ENCODE results near the gene RFLNA.

RFLNA gene

DNA sequence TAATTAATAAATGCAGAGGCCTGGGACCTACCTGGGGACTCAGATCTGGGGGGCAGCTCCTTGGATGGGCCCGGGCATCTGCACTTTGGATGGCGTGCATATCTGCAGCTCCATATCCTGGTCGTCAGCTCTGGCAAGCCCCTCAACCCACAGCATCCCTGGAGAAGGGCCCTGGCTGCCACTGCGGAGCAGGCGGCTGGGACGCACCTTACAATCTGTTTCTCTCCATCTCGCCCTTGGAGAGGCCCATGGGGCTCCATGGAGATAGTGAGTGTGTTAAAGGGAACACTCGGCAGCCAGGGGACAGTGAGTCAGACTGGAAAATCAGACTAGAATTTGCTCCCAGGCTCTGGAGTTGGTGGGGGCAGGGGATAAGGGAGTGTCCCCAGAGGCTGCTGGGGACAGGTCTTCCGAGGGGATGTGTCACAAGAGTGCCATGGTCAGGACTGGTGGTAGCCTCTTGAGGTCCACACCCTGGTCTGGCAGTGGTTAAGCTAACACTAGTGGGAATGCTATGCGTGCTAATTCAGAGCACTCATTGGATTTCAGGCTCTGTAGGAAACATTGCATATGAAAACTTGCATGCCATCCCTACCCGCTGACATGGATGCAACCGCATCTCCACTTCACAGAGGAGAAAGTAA lies 21.5 kb downstream of the RFLNA start:
- H3K27me3 ChIP-seq (ENCODE audit: insufficient read depth, low read length): no peaks in the 10 kb centered on the region

DNA sequence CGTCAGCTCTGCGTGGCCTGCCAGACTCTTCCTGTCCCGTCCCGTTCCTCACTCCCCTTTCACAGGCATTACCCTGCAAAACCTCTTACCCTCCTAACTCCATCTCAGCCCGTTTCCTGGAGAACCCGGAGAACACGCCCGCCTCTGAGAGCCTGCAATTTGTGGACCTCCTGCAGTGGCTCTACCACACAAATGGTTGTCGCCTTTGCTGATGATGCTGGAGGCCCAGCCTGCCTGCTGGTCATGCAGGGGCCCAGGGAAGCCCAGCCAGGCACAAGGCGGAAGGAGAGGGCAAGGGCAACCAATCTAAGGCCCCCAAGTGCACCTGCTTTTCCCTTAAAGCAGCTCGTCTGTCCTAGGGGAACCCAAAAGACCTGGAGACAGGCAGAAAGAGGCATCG lies 22.5 kb downstream of the RFLNA start:
- Histone ChIP-seq H3K27me3 (ENCODE audit: insufficient read depth, low read length) (no peaks in the 10 kb centered on the region), H3K9ac (ENCODE audit: low read length) (no peak overlapping the region), H4K20me1 (ENCODE audit: insufficient read depth, low read length) (no peaks in the 10 kb centered on the region), H3K9me2 (ENCODE audit: low read depth, low read length) (no peaks in the 10 kb centered on the region), H3K27ac (ENCODE audit: low read depth, low read length, poor library complexity, severe bottlenecking) (no peak overlapping the region), H3K4me2 (ENCODE audit: low read length) (no peak overlapping the region), H3K4me1 (ENCODE audit: insufficient read depth, low read length, severe bottlenecking) (no peaks in the 10 kb centered on the region), H3K36me3 (ENCODE audit: insufficient read depth, low read length) (no peaks in the 10 kb centered on the region), H2AFZ (ENCODE audit: low read length) (no peak overlapping the region), H3F3A (ENCODE audit: insufficient read depth, low read length) (no peaks in the 10 kb centered on the region), H3K9me3 (ENCODE audit: low read length) (no peaks in the 10 kb centered on the region), H3K79me2 (ENCODE audit: insufficient read depth, low read length) (no peaks in the 10 kb centered on the region), H3K4me3 (ENCODE audit: low read depth, low read length, poor library complexity, severe bottlenecking) (no peak overlapping the region)
- no peak for TF ChIP-seq EZH2 (IDR thresholded peaks at IDR 0.05; ENCODE audit: borderline replicate concordance, low read length)
- TF ChIP-seq, protein P1, sequence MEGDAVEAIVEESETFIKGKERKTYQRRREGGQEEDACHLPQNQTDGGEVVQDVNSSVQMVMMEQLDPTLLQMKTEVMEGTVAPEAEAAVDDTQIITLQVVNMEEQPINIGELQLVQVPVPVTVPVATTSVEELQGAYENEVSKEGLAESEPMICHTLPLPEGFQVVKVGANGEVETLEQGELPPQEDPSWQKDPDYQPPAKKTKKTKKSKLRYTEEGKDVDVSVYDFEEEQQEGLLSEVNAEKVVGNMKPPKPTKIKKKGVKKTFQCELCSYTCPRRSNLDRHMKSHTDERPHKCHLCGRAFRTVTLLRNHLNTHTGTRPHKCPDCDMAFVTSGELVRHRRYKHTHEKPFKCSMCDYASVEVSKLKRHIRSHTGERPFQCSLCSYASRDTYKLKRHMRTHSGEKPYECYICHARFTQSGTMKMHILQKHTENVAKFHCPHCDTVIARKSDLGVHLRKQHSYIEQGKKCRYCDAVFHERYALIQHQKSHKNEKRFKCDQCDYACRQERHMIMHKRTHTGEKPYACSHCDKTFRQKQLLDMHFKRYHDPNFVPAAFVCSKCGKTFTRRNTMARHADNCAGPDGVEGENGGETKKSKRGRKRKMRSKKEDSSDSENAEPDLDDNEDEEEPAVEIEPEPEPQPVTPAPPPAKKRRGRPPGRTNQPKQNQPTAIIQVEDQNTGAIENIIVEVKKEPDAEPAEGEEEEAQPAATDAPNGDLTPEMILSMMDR (IDR thresholded peaks at IDR 0.05; ENCODE audit: low read length): no peak

More for the DNA sequence above, 21.5 kb downstream of the RFLNA start:
- Histone ChIP-seq H3K9ac (ENCODE audit: low read length) (no peak overlapping the region), H2AFZ (ENCODE audit: low read length) (no peak overlapping the region), H3K36me3 (ENCODE audit: insufficient read depth, low read length) (no peaks in the 10 kb centered on the region), H3K27ac (ENCODE audit: low read depth, low read length, poor library complexity, severe bottlenecking) (no peak overlapping the region), H3K4me3 (ENCODE audit: low read depth, low read length, poor library complexity, severe bottlenecking) (no peak overlapping the region), H4K20me1 (ENCODE audit: insufficient read depth, low read length) (no peaks in the 10 kb centered on the region), H3F3A (ENCODE audit: insufficient read depth, low read length) (no peaks in the 10 kb centered on the region), H3K4me2 (ENCODE audit: low read length) (no peak overlapping the region), H3K9me2 (ENCODE audit: low read depth, low read length) (no peaks in the 10 kb centered on the region), H3K79me2 (ENCODE audit: insufficient read depth, low read length) (no peaks in the 10 kb centered on the region), H3K4me1 (ENCODE audit: insufficient read depth, low read length, severe bottlenecking) (no peaks in the 10 kb centered on the region), H3K9me3 (ENCODE audit: low read length) (no peaks in the 10 kb centered on the region)
- TF ChIP-seq, protein P1 (IDR thresholded peaks at IDR 0.05; ENCODE audit: low read length): no peak
- TF ChIP-seq EZH2 (IDR thresholded peaks at IDR 0.05; ENCODE audit: borderline replicate concordance, low read length): no peak

DNA sequence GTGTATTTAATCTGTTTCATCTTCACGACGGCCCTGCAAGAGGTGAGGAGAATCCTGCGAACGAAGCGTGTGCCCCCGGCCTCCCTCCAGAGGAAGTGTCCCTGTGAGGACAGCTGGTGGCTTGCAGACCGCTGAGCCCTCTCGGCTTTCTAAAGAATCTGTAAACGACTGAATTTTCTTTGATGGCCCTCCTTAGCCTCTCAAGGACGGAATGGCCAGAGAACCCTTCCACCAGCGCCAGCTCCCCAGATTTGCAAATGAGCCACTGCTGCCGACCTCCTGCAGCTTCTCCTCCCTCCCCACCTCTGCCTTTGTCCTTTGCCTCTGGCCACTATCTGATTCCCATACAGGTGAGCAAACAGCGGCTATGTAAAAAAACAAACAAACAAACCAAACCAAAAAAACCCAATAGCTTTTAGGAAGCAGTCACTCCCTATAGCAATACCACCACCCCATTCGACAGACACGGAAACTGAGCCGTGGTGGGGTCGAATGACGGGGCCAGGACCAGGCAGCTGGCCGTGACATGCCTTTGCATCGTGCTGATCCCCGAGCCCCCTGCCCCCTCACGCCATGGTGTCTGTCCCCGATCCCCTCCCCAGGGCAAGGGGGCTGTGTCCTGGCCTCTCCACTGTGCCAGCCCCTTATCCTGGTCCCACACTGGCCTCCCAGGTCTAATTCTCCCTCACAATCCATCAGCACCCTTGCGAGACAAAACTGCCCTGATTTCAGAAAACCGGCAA lies 23.6 kb downstream of the RFLNA start:
- no peak for TF ChIP-seq EZH2 (IDR thresholded peaks at IDR 0.05; ENCODE audit: borderline replicate concordance, low read length)
- TF ChIP-seq, protein P1 (IDR thresholded peaks at IDR 0.05; ENCODE audit: low read length): no peak
- Histone ChIP-seq H3K79me2 (ENCODE audit: insufficient read depth, low read length) (no peaks in the 10 kb centered on the region), H3K4me1 (ENCODE audit: insufficient read depth, low read length, severe bottlenecking) (no peaks in the 10 kb centered on the region), H3K4me3 (ENCODE audit: low read depth, low read length, poor library complexity, severe bottlenecking) (no peak overlapping the region), H3K4me2 (ENCODE audit: low read length) (no peak overlapping the region), H3K36me3 (ENCODE audit: insufficient read depth, low read length) (peaks cover 2% of the 10 kb centered on the region), H3F3A (ENCODE audit: insufficient read depth, low read length) (no peaks in the 10 kb centered on the region), H3K9me3 (ENCODE audit: low read length) (peaks cover under 1% of the 10 kb centered on the region), H4K20me1 (ENCODE audit: insufficient read depth, low read length) (no peaks in the 10 kb centered on the region), H3K9ac (ENCODE audit: low read length) (no peak overlapping the region), H3K27ac (ENCODE audit: low read depth, low read length, poor library complexity, severe bottlenecking) (no peak overlapping the region), H3K9me2 (ENCODE audit: low read depth, low read length) (no peaks in the 10 kb centered on the region), H2AFZ (ENCODE audit: low read length) (no peak overlapping the region), H3K27me3 (ENCODE audit: insufficient read depth, low read length) (no peaks in the 10 kb centered on the region)
